M059J (cell line): Measurements from ENCODE around the gene SKIC8. TPM values are rescaled to one million over a fixed set of nuclear protein-coding genes. Genes with fewer than 3 reads are reported as not detected.
A peak's percentile ranks its signal among the peaks of the same experiment; 100 is the strongest.

Source experiments
- DNase-seq: peaks from one replicate; pipeline ENCODE4 v3.0.0-alpha.2; 2012; ENCODE audit warnings: low read depth
- total RNA-seq: library from RNA; depleted of rRNA; stranded (reverse); fragments of >200 nt; shearing (Covaris generic); gene quantifications from 2 replicates; pipeline ENCODE4 v1.2.3, GENCODE V29; 2014; rRNA removed

Gene SKIC8
- total RNA-seq, result 61.7 and 64.5 TPM in 2 replicates

DNA sequence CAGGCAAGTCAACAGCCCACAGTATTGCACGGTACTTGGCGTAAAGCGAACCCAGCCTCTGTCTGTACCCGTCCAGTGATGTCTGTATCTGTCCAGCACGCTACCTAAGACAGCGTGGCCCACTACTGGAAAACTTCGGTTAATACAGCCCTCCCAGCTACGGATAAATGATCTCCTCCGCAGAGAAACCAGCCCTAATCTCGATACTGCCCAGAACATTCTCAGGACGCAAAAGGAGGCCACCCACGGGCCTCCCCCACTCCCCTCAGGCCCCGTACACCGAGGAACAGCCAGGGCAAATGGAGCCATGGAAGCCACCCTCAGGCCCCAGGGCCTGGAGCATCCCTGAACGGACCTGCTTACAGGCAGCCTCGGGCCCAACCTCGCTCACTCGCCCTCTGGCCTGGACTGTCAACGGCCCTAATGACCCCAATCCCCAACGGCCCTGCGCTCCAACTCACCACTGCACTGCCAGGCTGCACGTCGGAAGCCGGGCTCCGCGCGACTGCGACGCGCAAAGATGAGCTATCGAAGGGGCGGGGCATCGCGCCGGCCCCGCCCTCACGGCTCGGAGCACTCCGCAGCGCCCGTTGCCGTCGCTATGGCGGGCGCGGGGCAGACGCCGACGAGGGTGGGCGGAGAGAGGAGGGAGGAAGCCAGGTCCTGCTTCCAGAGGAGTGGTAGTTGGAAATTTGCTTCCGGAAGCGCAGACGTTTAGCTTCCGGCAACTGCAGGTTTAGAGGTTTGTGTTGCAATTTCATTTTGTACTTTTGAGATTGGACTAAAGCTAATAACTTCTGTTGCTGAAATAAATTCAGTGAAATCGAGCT lies at the start of gene SKIC8:
SKIC8 (minus strand) TSS at position 509 of the 830 bp plus-strand sequence. CDS start 3,923 bp downstream, outside the sequence.
- peak; percentile 92 for DNase-seq

GRCh38 chr15:78347586-78348543 lies 48.5 kb upstream of the SKIC8 start:
- no peak for DNase-seq

GRCh38 chr15:78345396-78346125 lies 46.2 kb upstream of the SKIC8 start:
- DNase-seq, result no peak

- no peak for DNase-seq
Observed at GRCh38 chr15:78343276-78344060, 44.1 kb upstream of the SKIC8 start.

DNA sequence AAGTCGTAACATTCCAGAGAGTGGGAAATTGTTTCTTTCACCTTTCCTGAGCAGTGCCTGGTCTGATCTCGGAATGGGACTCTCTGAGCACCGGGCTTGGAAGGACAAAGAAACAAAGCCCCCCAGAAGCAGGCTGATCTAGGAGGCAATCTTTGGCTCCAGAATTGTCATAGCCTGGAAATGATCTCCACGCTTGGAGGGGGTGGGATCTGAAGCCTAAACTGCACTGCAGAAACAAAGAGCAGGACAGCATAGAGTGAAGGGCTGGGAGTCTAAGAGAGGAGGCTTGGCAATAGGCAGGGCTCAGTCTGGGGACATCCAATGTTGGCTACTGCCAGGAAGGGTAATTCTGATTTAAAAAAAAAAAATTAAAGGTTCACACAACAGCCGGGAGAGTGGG lies 42.6 kb upstream of the SKIC8 start:
- no peak for DNase-seq

DNA sequence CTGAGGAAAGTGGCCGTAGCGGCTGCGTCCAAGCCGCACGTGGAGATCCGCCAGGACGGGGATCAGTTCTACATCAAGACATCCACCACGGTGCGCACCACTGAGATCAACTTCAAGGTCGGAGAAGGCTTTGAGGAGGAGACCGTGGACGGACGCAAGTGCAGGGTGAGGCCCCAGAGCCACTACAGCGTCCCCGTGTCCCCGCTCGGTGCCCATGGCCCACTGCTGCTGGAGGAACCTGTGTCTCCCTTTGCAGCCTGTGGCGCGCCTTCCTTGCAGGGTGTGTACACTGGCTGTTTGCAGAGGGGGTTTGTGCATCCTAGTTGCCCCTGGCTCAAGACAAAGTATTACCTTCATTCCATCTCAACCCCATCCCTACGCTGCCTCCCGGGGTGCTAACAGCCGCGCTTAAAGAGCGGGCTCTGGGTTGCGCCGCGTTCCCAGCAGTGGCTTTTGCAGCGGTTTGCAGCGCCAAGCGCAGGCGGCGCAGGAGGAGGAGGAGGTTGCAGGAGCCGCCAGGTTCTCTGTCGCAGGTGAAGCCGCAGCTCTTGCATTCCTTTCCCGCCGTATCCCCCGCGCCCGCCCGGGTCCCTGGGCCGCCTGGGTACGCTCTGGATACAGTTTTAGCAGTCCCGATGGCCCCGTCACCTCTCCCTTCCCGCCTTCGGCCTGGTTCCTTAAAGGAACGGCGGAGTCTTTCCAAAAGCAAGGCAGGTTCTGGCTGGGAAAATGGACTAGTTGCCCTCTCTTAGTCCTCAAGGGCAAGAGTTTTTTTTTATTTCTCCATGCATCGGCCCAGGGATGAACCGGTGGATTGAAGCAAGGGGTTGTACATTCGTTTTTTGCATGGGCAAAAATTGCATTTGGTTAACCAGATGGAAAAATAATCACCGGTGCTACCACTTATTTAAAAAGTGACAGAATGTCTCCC lies 41.9 kb upstream of the SKIC8 start:
- DNase-seq, result no peak

DNA sequence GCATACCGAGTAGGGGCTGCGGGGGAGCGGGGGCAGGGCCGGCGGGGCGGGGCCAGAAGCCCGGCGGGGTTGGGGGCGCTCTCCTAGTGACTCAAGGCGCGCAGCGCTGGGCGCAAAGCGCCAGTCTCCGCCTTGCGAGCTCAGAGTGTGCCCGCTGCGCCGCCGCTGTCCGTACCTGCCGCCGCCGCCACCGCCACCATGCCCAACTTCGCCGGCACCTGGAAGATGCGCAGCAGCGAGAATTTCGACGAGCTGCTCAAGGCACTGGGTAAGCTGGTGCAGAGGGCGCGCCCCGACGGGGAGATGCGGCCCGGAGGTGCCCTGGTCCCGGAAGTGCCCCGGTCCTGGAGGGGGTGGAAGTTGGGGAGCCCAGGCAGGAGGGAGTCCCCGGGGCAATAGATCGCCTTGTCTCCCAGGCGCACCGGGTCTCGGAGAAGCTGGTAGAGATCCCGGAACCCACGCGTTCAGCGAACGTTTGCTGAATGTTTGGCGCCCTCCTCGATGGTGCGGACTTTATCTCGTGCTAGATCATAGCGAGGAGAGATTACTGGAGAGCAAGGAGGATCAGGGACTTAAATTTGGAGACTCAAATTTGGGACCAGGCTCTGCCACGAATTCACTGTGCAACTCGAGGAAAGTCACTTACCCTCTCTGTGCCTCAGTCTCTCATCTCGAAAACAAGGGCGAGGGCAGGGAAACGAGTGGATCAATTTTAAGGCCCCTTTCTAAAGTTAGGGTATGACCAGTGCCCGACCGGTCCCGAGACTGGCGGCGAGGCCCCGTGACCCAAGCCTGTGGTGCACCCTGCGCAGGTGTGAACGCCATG lies 41.0 kb upstream of the SKIC8 start, which contains the start of gene CRABP1:
CRABP1 (plus strand) TSS at position 123 of the 826 bp plus-strand sequence; CDS start at position 199, 76 bp downstream.
- DNase-seq, result no peak

DNA sequence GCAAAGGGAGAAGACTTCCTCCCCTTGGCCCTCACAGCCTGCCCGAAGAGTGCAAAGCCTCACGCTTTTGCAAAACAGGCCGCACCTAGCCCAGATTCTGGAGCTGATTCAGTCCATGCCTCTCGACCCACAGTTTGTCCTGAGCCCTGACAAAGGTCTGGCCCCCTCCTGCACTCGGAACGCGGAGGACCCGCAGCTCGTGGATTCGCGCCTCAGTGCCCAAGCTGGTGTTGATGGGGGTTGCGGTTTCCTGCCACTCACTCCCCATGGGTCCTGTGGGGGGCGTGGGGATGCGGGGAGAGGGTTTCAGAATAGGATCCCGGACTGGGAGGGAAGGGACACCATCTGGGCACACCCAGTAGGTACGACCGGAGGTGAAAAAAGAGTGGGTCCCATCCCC lies 40.1 kb upstream of the SKIC8 start:
- DNase-seq, result no peak

- DNase-seq, result no peak
Observed at GRCh38 chr15:78338781-78339180, 39.4 kb upstream of the SKIC8 start.

GRCh38 chr15:78335985-78336384 lies 36.6 kb upstream of the SKIC8 start:
- DNase-seq, result no peak

DNA sequence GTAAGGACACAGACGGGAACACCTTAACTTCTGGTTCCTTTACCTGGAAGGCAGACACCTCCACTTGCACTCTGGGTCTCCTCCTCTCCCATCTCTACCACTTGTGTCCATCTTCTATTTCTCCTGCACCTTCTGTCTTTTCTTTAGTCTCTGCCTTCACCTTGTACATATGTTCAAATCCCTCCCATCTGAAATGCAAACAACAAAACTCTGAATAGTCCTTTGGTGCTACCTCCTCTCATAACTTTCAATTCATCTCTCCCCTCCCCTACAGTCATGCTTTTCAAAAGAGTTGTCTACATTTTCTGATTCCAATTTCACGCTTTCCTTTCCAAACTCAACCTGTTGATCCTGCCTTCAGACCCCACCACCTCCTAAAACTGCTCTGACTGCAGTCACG lies 35.4 kb upstream of the SKIC8 start:
- DNase-seq, result no peak

DNA sequence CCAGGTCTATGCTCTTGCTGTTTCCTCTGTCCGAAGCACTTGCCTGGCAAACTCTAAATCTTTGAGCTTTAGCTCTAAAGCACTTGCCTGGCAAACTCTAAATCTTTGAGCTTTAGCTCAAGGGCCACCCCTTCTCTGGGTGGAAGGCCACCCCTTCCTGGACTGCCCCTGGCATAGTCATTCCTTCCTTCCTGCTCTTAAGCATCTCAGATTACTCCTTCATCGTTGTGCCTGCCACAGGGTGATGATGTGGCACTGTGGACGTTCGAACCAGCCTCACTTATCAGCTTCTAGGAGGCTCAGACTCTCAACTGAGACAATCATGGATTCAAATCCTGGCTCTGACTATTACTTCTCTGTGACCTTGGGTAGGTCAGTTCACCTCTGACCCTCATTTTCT lies 30.2 kb upstream of the SKIC8 start:
- peak; percentile 37 for DNase-seq

- no peak for DNase-seq
Observed at GRCh38 chr15:78327466-78327865, 28.1 kb upstream of the SKIC8 start.

- DNase-seq, result peak; percentile 58
Observed at GRCh38 chr15:78325092-78325843, 25.9 kb upstream of the SKIC8 start.

DNA sequence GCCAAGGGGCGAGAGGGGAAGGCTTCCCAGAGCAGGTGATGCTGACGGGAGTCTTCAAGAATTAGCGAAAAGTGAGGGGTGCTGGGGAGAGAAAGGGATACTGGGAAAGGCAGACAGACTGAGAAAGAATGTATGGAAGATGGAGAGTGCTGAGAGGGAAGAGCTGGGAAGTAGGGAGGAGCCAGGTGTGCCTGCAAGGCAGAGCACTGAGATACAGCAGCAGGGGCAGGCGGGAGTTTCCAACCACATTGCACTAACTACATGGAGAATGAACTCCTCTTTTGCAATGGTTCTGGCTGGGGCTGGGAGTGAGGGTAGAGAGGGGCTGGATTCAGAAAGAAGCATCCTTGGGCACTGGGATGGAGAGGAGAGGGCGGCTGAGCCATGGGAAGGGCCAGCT lies 24.7 kb upstream of the SKIC8 start:
- DNase-seq, result no peak

- DNase-seq, result no peak
Observed at GRCh38 chr15:78323693-78324092, 24.3 kb upstream of the SKIC8 start.

DNA sequence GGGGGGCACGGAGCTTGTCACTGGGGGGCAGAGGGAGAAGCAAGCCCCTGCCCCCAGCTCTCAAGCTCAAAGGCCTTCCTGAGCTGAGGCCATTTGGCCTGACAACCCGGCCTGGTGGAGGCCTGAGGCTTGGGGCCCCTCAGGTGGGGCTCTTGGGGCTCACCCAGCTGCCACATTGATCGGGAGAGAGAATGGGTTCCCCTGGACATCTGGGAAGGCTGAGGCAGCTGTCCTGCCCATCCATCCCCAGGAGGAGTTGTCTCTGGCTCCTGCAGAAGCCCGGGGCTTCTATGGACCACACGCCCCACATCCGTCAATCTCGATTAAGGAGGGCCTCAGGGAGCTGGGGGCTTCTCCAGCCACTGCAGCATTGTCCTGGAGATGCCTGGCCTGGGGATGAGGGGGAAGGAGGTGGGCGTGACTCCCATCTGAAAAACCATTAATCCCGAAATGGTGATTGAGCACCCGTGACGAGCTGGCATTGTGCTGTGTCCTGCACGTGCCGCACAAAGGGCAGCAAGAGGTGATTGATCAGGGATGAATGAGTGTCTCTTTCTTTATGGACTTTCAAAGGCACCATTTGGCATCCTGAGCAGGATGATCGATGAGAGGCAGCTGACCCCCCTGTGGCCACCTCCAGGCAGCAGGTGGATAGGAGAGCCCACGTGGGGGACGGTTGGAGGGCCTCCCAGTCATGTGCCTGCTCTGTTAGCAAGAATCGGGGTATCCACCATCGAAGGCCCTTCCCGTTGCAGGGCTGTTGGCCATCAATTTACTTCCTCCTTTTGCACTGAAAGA lies 23.5 kb upstream of the SKIC8 start:
- no peak for DNase-seq
